GM12864 (cell line): Measurements from ENCODE around the gene AQP1.

Source experiments
- DNase-seq: peaks from one replicate; pipeline ENCODE4 v3.0.0-alpha.2; 2011; ENCODE audit warnings: low read depth
- H3K4me3 ChIP-seq: 2 replicates; pipeline ENCODE4 v1.5.1; 2011; ENCODE audit warnings: mild to moderate bottlenecking, low read depth, low read length, control low read depth
- TF ChIP-seq, protein P1 (sequence below): IDR thresholded peaks from 2 replicates; pipeline ENCODE4 v1.5.1; 2011; ENCODE audit warnings: low read depth, mild to moderate bottlenecking, moderate library complexity, low read length, control low read depth, inconsistent platforms; ENCODE audit errors: missing control alignments

AQP1 gene

DNA sequence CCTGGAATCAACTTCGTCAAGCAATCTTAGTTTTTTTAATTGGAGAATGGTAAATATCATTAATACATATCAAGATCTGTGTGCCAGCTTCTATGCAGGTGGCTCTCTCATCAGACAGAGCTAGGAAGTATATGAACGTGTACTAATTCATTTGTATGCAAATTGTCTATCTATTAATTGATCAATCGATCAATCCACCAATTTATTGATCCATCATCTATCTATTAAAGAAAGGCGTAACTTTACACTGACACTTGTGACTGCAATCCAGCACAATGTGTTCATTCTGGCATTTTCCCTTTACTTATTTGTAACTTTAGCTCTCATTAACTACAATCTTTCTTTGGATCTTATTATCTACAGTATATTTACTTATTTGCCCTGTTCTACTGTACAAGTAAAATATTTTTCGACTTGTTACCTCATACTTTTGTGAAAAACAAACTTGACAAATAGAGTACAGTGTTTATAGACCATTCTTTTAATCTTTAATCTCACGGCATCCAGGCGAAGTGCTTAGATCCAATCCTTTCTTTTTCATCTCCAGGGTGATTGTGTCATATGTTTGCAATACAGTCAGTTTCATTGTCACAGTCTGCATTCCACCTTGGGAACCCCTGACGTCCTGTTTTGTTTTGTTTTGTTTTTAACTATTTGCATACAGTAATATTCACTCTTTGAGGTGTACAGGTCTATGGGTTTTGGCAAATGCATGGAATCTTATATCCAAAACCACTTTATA lies 30.1 kb downstream of the AQP1 start:
- no peak for DNase-seq
- H3K4me3 ChIP-seq, result no peak overlapping the region
- TF ChIP-seq, protein P1, sequence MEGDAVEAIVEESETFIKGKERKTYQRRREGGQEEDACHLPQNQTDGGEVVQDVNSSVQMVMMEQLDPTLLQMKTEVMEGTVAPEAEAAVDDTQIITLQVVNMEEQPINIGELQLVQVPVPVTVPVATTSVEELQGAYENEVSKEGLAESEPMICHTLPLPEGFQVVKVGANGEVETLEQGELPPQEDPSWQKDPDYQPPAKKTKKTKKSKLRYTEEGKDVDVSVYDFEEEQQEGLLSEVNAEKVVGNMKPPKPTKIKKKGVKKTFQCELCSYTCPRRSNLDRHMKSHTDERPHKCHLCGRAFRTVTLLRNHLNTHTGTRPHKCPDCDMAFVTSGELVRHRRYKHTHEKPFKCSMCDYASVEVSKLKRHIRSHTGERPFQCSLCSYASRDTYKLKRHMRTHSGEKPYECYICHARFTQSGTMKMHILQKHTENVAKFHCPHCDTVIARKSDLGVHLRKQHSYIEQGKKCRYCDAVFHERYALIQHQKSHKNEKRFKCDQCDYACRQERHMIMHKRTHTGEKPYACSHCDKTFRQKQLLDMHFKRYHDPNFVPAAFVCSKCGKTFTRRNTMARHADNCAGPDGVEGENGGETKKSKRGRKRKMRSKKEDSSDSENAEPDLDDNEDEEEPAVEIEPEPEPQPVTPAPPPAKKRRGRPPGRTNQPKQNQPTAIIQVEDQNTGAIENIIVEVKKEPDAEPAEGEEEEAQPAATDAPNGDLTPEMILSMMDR, result no peak

DNA sequence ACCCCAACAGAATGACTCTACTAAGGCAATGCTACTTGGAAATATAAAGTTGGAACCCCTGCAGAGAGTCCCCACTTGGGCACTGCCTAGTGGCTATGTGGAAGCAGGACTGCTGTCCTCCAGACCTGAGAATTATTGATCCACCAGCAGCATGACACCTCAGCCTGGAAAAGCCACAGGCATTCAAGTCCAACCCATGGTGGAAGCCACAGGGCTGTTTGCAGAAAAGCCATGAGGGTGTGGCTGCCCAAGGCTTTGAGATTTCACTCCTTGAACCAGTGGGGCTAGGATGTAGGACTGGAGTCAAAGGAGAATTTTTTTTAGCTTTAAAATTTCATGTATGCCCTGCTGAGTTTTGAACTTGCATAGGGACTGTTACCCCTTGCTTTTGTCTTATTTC lies 38.5 kb downstream of the AQP1 start:
- DNase-seq, result no peak
- TF ChIP-seq, protein P1, result no peak
- H3K4me3 ChIP-seq, result no peak overlapping the region

DNA sequence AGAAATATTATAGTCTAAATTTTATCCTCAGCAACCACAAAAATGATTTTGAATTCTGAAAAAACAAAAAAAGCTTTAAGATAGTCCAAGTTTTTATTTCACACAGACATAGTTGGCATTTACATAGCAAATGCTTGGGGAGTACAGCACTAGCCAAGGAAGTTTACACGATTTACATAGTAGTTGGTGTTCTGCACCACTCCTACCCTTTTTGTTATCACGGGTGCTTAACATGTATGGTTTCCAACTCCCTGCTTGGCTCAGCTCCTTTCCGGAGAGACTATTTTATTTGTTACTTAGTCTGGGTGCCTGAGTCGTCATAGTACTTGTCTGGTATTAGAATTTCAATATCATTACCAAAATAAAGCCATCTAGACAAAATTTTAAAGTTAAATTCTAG lies 43.3 kb downstream of the AQP1 start:
- no peak overlapping the region for H3K4me3 ChIP-seq
- no peak for DNase-seq
- TF ChIP-seq, protein P1, result no peak

DNA sequence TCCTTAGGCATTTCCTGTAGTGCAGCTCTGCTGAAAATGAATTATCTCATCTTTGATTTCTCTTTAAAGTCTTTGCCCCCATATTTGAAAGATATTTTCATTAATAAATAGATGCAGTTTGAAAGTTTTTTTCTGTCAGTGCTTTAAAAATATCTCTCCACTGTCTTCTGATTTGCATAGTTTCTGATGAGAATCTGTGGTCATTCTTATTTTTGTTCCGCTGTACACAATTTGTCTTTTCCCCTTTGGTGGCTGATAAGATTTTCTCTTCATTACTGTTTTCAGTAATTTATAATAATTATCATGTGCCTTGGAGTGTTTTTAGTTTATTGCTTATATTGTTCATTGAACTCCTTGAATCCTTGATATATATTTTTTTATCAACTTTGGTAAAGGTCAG lies 45.1 kb downstream of the AQP1 start:
- TF ChIP-seq, protein P1, result no peak
- no peak overlapping the region for H3K4me3 ChIP-seq
- no peak for DNase-seq

DNA sequence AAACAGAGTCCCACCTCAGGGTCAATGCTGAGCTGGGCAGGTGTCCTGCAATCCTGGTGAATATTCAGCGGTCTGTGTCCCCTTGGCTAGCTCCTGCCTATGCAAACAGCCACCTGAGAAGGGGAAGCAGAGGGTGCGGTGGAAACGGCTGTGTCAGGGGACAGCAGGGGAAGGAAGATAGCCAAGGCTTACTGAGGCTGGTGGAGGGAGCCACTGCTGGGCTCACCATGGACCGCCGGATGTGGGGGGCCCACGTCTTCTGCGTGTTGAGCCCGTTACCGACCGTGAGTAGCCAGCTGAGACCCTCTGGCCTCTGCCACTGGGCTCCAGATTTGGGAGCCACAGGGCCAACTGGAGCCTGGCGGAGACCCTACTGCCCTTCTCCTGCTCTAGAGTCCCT lies 52.2 kb downstream of the AQP1 start, which contains the start of gene GHRHR:
Gene GHRHR, plus strand, starts transcription at position 112 of the 400 bp plus-strand sequence. Its CDS starts 116 bp downstream, at position 228.
- TF ChIP-seq, protein P1, result no peak
- no peak for DNase-seq
- H3K4me3 ChIP-seq, result no peak within 1 kb of the TSS

DNA sequence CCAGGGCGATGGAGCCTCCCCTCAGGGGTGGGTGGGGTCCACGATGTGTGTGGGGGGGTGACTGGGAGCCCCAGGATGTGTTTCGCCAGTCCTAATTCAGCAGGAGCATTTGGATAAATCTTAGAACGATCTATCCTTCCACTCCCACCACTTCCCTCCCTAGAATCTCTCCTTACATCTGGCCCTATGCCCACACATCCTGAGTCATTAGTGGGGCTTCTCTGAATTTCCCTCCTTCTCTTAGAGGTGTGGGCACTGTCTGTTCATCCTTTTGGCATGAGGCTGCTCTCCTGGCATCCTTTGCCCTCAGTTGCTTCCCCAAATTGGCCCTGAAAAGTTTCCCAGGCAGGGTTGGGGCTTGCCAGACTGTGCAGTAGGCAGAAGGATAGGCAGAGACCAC lies 53.7 kb downstream of the AQP1 start:
- H3K4me3 ChIP-seq, result no peak overlapping the region
- TF ChIP-seq, protein P1, result no peak
- no peak for DNase-seq

DNA sequence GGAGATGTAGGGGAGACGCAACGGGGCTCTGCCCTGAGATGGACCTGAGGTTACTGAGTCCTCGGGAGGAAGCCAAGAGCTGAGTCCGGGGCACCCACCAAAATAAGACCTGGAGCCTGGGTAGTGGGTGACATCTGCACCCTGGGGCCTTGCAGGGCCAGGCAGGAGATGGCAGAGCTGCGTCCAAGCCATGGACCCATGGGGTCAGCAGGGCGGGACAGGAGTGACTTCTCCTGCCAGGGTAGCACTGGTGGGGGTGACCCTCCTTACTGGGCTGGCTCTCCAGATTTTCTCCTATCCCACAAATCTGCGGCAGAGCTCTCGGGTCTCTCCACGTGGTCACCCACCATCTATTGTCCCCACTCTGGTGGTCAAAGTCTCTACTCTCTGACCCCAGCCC lies 54.2 kb downstream of the AQP1 start:
- no peak overlapping the region for H3K4me3 ChIP-seq
- TF ChIP-seq, protein P1, result no peak
- no peak for DNase-seq
